ENCODE measurements around the gene RND2. TPM values are rescaled to one million over a fixed set of nuclear protein-coding genes. Genes with fewer than 3 reads are reported as not detected.

Gene RND2
- total and polyA plus RNA-seq, 9 of the 15 experiments (the other 6 are each of a cell fraction or from before 2014, with no cell fraction given) = 0.15 to 1.9 (median 0.98) TPM

- TF ChIP-seq RBBP5 (IDR thresholded peaks at IDR 0.05; ENCODE audit: borderline replicate concordance, insufficient read depth, low read length, poor library complexity, severe bottlenecking) = peak; percentile 92
- no peak for TF ChIP-seq ZNF280A (IDR thresholded peaks at IDR 0.05; ENCODE audit: low read depth, partially characterized antibody)
- TF ChIP-seq PTTG1 (tag; IDR thresholded peaks at IDR 0.05; ENCODE audit: low read depth) = no peak
- TF ChIP-seq ZNF12 (CRISPR knock-in tag; IDR thresholded peaks at IDR 0.05) = no peak
- TF ChIP-seq POLR2AphosphoS5 (IDR thresholded peaks at IDR 0.05; ENCODE audit: control insufficient read depth, insufficient read depth, low read depth, low read length) = 0 out of 2 replicates have a peak, but pooled peaks have one; percentile 47
- no peak for TF ChIP-seq BACH1 (tag; IDR thresholded peaks at IDR 0.05)
- TF ChIP-seq ERF (CRISPR knock-in tag; IDR thresholded peaks at IDR 0.05) = no peak
- TF ChIP-seq ZNF436 (CRISPR knock-in tag; IDR thresholded peaks at IDR 0.05) = no peak
- TF ChIP-seq NUFIP1 (IDR thresholded peaks at IDR 0.05; ENCODE audit: partially characterized antibody) = no peak
- 0 out of 2 replicates have a peak, but pooled peaks have one; percentile 70 for TF ChIP-seq FOXP1 (CRISPR knock-in tag; IDR thresholded peaks at IDR 0.05)
- TF ChIP-seq ZNF740 (CRISPR knock-in tag; IDR thresholded peaks at IDR 0.05) = no peak
- no peak for TF ChIP-seq ZNF740 (tag; IDR thresholded peaks at IDR 0.05)
- TF ChIP-seq HDAC3 (IDR thresholded peaks at IDR 0.05; ENCODE audit: borderline replicate concordance, partially characterized antibody) = no peak
- TF ChIP-seq GATAD2B (IDR thresholded peaks at IDR 0.05; ENCODE audit: borderline replicate concordance) = no peak; the same call in 1 of the 2 replicates
- no peak for TF ChIP-seq FOXJ3 (CRISPR knock-in tag; IDR thresholded peaks at IDR 0.05)
- no peak for TF ChIP-seq ZNF280B (CRISPR knock-in tag; IDR thresholded peaks at IDR 0.05)
- TF ChIP-seq TCF3 (CRISPR knock-in tag; IDR thresholded peaks at IDR 0.05) = no peak
- TF ChIP-seq E2F8 (IDR thresholded peaks at IDR 0.05; ENCODE audit: low read depth, partially characterized antibody) = no peak
- no peak for TF ChIP-seq MXI1 (IDR thresholded peaks at IDR 0.05; ENCODE audit: low read depth, low read length)
- no peak for TF ChIP-seq RHOXF2B (CRISPR knock-in tag; conservative IDR thresholded peaks at IDR 0.05)
- no peak for TF ChIP-seq ZNF3 (CRISPR knock-in tag; IDR thresholded peaks at IDR 0.05)
- no peak for TF ChIP-seq NCOA4 (IDR thresholded peaks at IDR 0.05; ENCODE audit: partially characterized antibody)
Measured at GRCh38 chr17:42980766-42981397, 44.1 kb upstream of the RND2 start (continued).

Data from K562 (cell line).